K562 (cell line): Measurements from ENCODE around the gene THAP5. TPM values are rescaled to one million over a fixed set of nuclear protein-coding genes. Genes with fewer than 3 reads are reported as not detected.
A peak's percentile ranks its signal among the peaks of the same experiment; 100 is the strongest.

Experiments used
- CBFA2T2 ChIP-seq: fragments of 450-650 bp; conservative IDR thresholded peaks from 2 replicates; pipeline ENCODE4 v1.6.1; 2017; ENCODE audit warnings: mild to moderate bottlenecking
- FOXM1 ChIP-seq, 2 experiments: fragments of 450-650 bp in 1 of 2; sonication (generic) in 1 of 2; formaldehyde crosslinking in 1 of 2; IDR thresholded peaks; 2 replicates each; pipeline versions ENCODE4 v1.6.1 to v1.9.0; 2017 to 2022; ENCODE audit warnings: low read depth in 2 of 2, mild to moderate bottlenecking in 2 of 2, missing genetic modification reagents in 1 of 2, moderate library complexity in 1 of 2
- KDM1A ChIP-seq, 2 experiments: fragments of 450-650 bp; IDR thresholded peaks; 2 replicates each; pipeline ENCODE4 v1.6.1; 2016; ENCODE audit warnings: mild to moderate bottlenecking in 2 of 2
- L3MBTL2 ChIP-seq: fragments of 450-650 bp; IDR thresholded peaks from 2 replicates; pipeline ENCODE4 v1.6.1; 2016; ENCODE audit warnings: mild to moderate bottlenecking, moderate library complexity
- MGA ChIP-seq: fragments of 450-650 bp; IDR thresholded peaks from 2 replicates; pipeline ENCODE4 v1.6.1; 2016; ENCODE audit warnings: mild to moderate bottlenecking, moderate library complexity
- MNT ChIP-seq, 2 experiments: fragments of 450-650 bp; conservative IDR thresholded peaks; 2 replicates each; pipeline ENCODE4 v1.6.1; 2017; ENCODE audit warnings: mild to moderate bottlenecking in 2 of 2, moderate library complexity in 2 of 2
- POLR3G ChIP-seq: IDR thresholded peaks from 2 replicates; pipeline ENCODE4 v1.6.1; 2011; ENCODE audit not compliant: insufficient read length, insufficient replicate concordance; ENCODE audit errors: extremely low read depth
- RBM22 ChIP-seq: fragments of 200-400 bp; formaldehyde crosslinking; IDR thresholded peaks from 2 replicates; pipeline ENCODE4 v1.6.1; 2018; ENCODE audit warnings: low read length, low read depth; ENCODE audit not compliant: poor library complexity, severe bottlenecking
- RCOR1 ChIP-seq, 2 experiments: IDR thresholded peaks; 2 replicates each; pipeline ENCODE4 v1.6.1; 2012; ENCODE audit warnings: low read depth in 2 of 2, low read length in 2 of 2, borderline replicate concordance in 1 of 2, improper control_type of control experiment in 1 of 2
- TCF3 ChIP-seq: sonication (generic); formaldehyde crosslinking; IDR thresholded peaks from 2 replicates; pipeline ENCODE4 v1.4.0; 2020; ENCODE audit warnings: mild to moderate bottlenecking, missing genetic modification reagents
- TRIM24 ChIP-seq, 2 experiments: fragments of 450-650 bp; IDR thresholded peaks; 2 replicates each; pipeline ENCODE4 v1.6.1; 2016
- polyA plus RNA-seq, 8 experiments: library from polyadenylated mRNA; depleted of rRNA in 4 of 8; stranded (reverse) in 5 of 8; unstranded in 3 of 8; fragments of >200 nt; fragmentation: Nextera tagmentation in 2 of 8; fragmentation: Illumina TruSeq in 1 of 8; extraction: Ambion mirVana in 2 of 8; extraction: Trizol in 1 of 8; gene quantifications; 2 replicates each; pipeline versions ENCODE4 v1.2.1 to v1.2.3, GENCODE V29; 2011 to 2014; ENCODE audit warnings: inconsistent platforms in 1 of 8, missing spikeins in 1 of 8
- total RNA-seq, 7 experiments: library from RNA; depleted of rRNA in 6 of 7; stranded (reverse); fragments of >200 nt in 6 of 7; fragmentation: Illumina TruSeq in 2 of 7; extraction: Trizol in 2 of 7; gene quantifications; 2 replicates each; pipeline versions ENCODE4 v1.2.1 to v1.2.3, GENCODE V29; 2011 to 2021; ENCODE audit warnings: low replicate concordance in 1 of 7
- TF ChIP-seq, protein P1 (sequence below): sonication (generic); formaldehyde crosslinking; IDR thresholded peaks from 2 replicates; pipeline ENCODE4 v1.4.0; 2020; ENCODE audit warnings: mild to moderate bottlenecking, missing genetic modification reagents

THAP5 gene
- total and polyA plus RNA-seq, 9 of the 15 experiments (the other 6 are each of a cell fraction or from before 2014, with no cell fraction given) = 16.5 to 58.1 (median 28.2) TPM

DNA sequence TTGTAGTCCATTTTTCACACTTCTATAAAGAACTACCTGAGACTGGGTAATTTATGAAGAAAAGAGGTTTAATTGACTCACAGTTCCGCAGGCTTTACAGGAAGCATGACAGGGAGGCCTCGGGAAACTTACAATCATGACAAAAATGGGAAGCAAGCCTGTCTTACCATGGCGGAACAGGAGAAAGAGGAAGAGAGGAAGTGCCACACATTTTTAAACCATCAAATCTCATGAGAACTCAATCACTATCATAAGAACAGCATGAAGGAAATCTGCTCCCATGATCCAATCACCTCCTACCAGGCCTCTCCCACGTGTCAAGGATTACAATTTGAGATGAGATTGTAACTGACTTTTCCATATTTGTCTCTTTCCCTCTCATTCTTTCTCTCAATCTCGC is 34.2 kb downstream of the THAP5 start (continued):
- peak in 1 of 2 experiments; percentile 86; a peak in 2 of 4 replicates for TF ChIP-seq RCOR1 (IDR thresholded peaks at IDR 0.05; ENCODE audit: borderline replicate concordance in 1 of 2, low read depth in 2 of 2, low read length in 2 of 2)
- TF ChIP-seq MGA = no peak; the same call in none of the 2 replicates
- peak; percentile 32; the same call in 1 of the 2 replicates for TF ChIP-seq TCF3 (CRISPR knock-in tag)
- peak in 1 of 2 experiments; percentile 49; a peak in 2 of 4 replicates for TF ChIP-seq TRIM24 (IDR thresholded peaks at IDR 0.05)
- peak; percentile 85 to 87 for TF ChIP-seq KDM1A (IDR thresholded peaks at IDR 0.05)
- TF ChIP-seq RBM22 = no peak
- peak; percentile 46; the same call in 1 of the 2 replicates for TF ChIP-seq CBFA2T2
- peak in 1 of 2 experiments; percentile 35; a peak in 1 of 4 replicates for TF ChIP-seq MNT (conservative IDR thresholded peaks at IDR 0.05)
- TF ChIP-seq, protein P1, sequence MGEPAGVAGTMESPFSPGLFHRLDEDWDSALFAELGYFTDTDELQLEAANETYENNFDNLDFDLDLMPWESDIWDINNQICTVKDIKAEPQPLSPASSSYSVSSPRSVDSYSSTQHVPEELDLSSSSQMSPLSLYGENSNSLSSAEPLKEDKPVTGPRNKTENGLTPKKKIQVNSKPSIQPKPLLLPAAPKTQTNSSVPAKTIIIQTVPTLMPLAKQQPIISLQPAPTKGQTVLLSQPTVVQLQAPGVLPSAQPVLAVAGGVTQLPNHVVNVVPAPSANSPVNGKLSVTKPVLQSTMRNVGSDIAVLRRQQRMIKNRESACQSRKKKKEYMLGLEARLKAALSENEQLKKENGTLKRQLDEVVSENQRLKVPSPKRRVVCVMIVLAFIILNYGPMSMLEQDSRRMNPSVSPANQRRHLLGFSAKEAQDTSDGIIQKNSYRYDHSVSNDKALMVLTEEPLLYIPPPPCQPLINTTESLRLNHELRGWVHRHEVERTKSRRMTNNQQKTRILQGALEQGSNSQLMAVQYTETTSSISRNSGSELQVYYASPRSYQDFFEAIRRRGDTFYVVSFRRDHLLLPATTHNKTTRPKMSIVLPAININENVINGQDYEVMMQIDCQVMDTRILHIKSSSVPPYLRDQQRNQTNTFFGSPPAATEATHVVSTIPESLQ = 0 out of 2 replicates have a peak, but pooled peaks have one; percentile 31
- peak; percentile 70; the same call in 1 of the 2 replicates for TF ChIP-seq L3MBTL2
- no peak for TF ChIP-seq POLR3G
- peak; percentile 21; the same call in 1 of the 2 replicates for TF ChIP-seq FOXM1 (IDR thresholded peaks at IDR 0.05; ENCODE audit: low read depth)
- no peak for TF ChIP-seq FOXM1 (CRISPR knock-in tag; IDR thresholded peaks at IDR 0.05; ENCODE audit: low read depth)
